Measurements from ENCODE around the gene SELPLG.
A peak's percentile ranks its signal among the peaks of the same experiment; 100 is the strongest.
"Not testable (repeated sequence)": the region's sequence is repeated elsewhere in the genome, so short reads cannot be mapped to it uniquely, and the experiment has no call there.

Gene SELPLG

DNA sequence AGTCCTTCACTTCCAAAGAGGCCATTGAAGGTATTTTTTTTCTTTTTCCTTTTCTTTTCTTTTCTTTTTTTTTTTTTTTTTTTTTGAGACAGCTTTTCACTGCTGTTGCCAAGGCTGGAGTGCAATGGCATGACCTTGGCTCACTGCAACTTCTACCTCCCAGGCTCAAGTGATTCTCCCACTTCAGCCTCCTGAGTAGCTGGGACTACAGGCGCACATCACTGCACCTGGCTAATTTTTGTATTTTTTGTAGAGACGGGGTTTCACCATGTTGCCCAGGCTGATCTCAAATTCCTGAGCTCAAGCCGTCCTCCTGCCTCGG is 14.8 kb downstream of the SELPLG start:
- DNase-seq (ENCODE audit: low read depth in 2 of 2): not testable (repeated sequence)

- peak in 1 of 2 experiments; percentile 66 for DNase-seq (ENCODE audit: low read depth in 2 of 2)
These were observed 15.4 kb downstream of the SELPLG start for GRCh38 chr12:108618079-108618952.

- DNase-seq (ENCODE audit: low read depth in 2 of 2): no peak
These were observed 16.5 kb downstream of the SELPLG start for GRCh38 chr12:108616941-108617858.

DNA sequence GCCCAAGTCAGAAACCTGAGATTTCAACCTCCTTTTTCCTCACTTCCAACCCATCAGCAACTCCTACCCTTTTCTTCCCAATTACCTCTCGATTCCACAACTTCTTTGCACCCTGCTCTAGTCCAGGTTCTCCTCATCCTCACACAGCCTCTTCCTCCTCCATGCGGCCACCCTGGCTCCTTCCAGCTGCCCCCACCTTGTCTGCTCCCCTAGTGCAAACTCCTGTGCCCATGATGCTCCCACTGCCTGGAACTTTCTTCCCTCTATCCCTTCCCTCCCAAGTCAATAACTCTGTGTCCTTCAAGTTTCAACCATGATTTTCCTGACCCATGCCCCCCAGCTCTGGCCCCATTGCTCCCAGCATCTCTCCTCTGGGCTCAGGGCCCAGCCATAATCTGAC is 17.3 kb downstream of the SELPLG start:
- no peak for DNase-seq (ENCODE audit: low read depth in 2 of 2)

- DNase-seq (ENCODE audit: low read depth in 2 of 2): no peak
These were observed 17.8 kb downstream of the SELPLG start for GRCh38 chr12:108615918-108616317.

DNA sequence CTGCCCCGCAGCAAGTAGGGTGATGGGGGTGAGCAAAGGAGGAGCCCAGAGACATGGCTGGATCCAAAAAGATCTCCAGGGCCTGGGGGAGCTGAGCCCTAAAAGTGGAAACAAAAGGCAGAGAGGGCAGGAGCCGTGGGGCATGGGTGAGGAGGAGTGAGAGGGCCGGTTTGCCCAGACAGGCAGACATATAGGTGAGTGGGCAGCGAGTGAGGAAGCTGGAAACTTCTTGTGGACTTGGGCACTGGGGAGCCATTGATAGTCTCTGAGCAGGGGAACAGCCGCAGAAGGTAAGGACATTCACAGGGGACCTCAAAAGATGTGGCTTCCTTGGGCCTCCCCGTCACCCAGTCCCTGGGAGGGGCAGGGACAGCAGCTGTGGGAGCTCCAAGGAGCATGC is 19.1 kb downstream of the SELPLG start:
- no peak for DNase-seq (ENCODE audit: low read depth in 2 of 2)

DNA sequence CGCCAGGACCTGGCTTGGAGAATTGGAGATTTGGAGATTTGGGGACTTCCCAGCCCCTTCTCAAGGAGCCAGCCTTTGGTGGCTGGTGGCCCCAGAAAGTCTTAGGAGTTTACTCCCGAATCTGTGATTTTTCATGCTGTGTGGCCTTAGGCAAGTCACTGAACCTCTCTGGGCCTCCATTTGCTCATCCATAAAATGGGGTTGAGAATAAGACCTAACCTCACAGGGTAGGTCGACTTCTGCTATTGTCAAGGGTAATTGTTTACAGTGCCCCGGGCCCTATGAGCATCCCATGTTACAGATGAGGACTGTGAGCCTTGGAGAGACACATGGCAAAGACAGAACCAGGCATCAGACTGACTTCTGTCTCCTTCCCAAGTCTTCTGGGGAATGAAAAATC is 19.7 kb downstream of the SELPLG start:
- no peak for DNase-seq (ENCODE audit: low read depth in 2 of 2)

- DNase-seq (ENCODE audit: low read depth in 2 of 2): no peak
These were observed 20.1 kb downstream of the SELPLG start for GRCh38 chr12:108613548-108613947.

DNA sequence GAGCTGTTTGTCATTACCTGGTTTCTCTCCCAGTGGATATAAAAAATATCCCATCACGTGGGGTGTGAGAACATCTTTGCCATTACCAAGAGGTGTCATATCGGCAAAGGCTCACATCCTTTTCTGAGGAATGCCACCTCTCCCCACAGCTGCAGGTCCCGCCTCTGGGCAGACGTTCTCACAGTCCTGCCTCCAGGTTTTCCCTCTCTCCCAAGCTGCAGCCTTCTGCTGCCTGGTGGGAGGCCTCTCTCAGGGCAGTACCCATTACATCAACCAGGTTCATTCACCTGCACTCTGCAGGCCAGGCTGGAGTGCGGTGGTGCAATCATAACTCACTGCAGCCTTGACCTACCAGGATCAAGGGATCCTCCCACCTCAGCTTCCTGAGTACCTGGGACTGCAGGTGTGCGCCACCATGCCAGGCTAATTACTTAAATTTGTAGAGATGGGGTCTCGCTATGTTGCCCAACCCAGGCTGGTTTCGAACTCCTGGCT is 20.9 kb downstream of the SELPLG start:
- no peak for DNase-seq (ENCODE audit: low read depth in 2 of 2)

GRCh38 chr12:108611884-108612415 is 21.7 kb downstream of the SELPLG start:
- peak in 1 of 2 experiments; percentile 65 for DNase-seq (ENCODE audit: low read depth in 2 of 2)

- DNase-seq (ENCODE audit: low read depth in 2 of 2): no peak
These were observed 22.7 kb downstream of the SELPLG start for GRCh38 chr12:108610856-108611605.

- DNase-seq (ENCODE audit: low read depth in 2 of 2): no peak
These were observed 23.3 kb downstream of the SELPLG start for GRCh38 chr12:108610336-108610815.

DNA sequence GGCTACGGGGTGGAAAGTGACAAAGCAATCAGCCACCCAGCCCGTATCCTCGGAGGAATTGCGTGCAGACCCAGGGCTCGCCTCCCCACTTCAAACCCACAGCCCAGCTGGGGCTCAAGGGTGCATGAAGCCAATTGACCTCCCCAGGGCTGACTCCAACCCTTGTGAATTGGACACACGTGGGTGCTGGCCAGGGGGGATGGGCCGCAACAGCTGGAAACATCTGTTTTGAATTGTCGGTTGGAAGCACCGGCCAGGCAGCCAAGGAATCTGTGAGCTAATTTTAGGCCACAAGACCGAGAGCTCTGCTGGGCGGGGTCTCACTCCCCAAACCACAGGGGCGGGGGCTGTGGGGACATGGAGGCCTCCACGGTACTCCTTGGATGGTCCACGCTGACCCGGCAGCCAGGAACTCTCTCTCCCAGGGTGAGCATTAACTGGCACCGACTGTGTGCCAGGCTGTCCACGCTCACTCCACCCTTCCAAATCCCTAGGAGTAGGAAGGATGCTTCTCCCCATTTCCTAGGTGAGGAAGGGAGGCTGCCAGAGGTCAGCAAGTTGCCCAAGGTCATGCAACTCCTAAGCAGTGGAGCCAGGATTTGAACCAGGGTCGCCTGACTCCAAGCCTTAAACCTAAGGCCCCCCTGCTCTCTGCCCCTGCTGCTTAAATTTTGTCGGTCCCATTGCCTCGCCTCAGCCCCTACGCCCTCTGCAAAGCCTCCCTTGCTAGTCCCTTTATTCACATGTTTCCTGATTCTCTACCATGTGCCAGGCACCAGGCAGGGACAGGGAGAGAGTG is 24.0 kb downstream of the SELPLG start:
- peak; percentile 81 for DNase-seq (ENCODE audit: low read depth in 2 of 2)

- DNase-seq (ENCODE audit: low read depth in 2 of 2): no peak
These were observed 25.1 kb downstream of the SELPLG start for GRCh38 chr12:108608616-108609015.

DNA sequence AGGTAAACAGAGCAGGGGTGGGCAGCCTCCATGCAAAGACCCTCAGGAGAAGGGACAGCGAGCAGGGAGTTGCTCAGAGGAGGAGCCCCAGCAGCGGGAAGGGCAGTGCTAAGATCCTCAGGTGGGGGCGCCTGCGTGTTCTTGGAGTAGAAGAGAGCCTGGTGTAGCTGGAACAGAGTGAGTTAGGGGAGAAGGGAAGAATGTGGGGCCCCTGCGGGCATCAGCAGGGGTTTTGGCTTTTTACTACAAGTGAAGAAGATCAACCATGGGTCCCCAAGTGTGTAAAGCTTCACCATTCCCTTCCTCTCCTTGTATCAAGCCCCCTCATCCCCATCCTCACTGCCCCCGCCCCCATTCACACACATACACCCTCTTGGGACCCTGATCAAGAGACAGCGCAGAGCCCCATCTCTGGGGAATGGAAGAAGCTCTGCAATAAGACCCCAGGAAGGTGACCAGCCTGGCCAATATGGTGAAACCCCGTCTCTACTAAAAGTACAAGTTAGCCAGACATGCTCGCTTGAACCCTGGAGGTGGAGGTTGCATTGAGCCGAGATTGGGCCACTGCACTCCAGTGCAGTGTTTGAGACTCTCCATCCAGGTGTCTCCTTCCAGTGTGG is 25.6 kb downstream of the SELPLG start:
- DNase-seq (ENCODE audit: low read depth in 2 of 2): no peak

GRCh38 chr12:108606492-108606891 is 27.2 kb downstream of the SELPLG start:
- DNase-seq (ENCODE audit: low read depth in 2 of 2): no peak

- no peak for DNase-seq (ENCODE audit: low read depth in 2 of 2)
These were observed 27.8 kb downstream of the SELPLG start for GRCh38 chr12:108605690-108606406.

DNA sequence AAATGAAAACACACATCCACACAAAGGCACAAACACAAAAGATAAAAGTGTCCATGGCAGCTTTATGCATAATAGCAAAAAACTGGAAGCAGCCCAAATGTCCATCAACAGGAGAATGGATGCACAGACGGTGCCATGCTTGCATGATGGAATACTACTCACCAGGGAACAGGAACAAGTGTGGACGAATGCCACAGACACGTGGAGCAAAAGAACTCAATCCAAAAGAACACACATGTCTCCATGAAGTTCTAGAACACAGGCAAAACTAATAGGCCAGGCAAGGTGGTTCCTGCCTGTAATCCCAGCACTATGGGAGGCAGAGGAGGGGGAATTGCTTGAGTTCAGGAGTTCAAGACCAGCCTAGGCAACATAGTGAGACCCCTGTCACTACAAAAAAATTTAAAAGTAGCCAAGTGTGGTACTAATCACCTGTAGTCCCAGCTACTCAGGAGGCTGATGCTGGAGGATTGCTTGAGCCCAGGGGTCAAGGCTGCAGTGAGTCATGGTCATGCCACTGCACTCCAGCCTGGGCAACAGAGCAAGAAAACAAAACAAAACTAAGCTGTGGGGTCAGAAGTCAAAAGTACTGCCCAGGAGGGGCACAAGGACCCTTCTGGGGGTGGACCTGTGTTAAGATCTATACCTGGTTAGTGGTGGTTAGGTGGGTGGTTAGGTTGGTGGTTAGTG is 28.5 kb downstream of the SELPLG start:
- no peak for DNase-seq (ENCODE audit: low read depth in 2 of 2)
